Activated T-cell treated with anti-CD3 and anti-CD28 coated beads for 24 hours (primary cell): ENCODE data around the gene MLF2.

Source experiments
- DNase-seq: peaks from one replicate; pipeline ENCODE4 v3.0.0-alpha.2; 2020; ENCODE audit warnings: low read depth

MLF2 gene, protein sequence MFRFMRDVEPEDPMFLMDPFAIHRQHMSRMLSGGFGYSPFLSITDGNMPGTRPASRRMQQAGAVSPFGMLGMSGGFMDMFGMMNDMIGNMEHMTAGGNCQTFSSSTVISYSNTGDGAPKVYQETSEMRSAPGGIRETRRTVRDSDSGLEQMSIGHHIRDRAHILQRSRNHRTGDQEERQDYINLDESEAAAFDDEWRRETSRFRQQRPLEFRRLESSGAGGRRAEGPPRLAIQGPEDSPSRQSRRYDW

DNA sequence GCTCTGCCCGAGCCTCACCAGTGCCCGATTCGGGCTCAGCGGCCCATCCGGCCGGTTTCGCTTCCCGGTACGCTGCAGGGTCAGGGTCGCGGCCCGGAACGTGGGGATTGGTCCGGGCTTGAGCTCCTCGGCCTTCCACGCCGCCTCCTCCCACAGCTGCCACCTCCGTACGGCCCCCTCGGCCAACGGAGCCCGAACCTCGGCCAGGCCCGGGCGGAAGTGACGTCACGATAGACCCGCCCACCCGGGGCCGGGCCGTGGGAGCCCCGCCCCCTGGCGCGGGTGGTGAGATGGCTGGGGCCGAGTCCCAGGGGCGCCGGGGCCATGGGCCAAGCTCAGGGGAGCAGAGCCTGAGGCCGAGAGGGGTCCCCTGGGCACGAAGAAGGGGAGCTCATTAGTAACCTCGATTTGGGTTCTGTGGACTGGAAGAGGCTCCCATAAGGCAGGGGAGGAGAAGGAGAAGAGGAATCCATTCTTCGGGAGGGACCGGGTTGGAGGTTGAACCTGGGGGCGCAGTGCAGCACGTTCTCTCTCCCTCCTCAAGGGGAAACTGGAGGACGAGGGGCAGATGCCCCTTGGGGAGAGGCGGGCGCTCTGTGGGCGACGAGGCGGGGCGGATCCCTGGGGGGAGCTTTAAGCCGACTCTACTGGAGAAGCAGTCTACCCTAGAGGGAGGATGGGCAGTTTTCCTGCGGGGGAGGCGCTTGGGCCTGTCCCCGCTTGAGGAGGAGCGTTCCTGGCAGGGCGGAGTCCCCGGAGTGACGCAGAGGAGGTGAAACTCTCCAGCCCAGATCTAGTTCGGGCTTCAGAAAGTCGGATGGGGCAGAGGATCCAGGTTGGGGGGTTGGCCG lies at the start of gene MLF2:
TSS of gene MLF2 (minus strand) at position 221 of the 851 bp plus-strand sequence. CDS start 807 bp downstream, outside the sequence.
- DNase-seq: peak; percentile 97

DNA sequence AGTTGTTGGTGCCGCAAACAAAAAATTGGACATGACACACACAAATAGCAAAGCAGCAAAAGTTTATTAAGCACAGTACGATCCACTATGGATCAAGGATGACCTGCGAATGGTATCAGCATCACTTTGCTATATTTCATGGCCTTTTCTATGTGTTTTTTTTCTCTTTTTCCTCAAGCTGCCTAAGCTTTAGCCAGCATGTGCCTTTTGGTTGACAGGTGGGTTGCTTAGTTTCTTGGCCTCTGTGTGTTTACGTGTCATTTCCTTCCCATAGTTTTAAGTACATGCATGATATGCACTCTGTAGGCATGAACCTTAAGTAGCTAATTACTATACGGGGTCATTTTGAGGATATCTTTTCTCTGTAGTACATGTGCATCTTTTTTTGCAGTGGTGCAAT lies 46.2 kb upstream of the MLF2 start:
- DNase-seq: no peak

DNA sequence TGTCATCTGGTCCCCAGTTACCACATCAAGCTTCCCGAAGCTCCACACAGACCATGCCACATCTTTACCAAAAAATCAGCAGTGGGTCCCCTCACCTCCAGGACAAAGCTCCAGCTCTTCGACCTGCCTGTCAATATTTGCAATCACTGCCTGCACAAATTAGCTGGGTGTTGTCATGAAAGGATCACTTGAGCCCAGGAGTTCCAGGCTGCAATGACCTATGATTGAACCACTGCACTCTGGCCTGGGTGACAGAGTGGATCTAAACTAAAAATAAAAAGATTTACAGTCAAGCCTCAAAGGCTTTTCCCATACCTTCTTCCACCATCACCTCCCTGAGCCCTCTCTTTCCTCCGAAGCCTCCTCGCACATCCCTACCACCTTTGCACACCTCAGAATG lies 43.6 kb upstream of the MLF2 start:
- no peak for DNase-seq

DNA sequence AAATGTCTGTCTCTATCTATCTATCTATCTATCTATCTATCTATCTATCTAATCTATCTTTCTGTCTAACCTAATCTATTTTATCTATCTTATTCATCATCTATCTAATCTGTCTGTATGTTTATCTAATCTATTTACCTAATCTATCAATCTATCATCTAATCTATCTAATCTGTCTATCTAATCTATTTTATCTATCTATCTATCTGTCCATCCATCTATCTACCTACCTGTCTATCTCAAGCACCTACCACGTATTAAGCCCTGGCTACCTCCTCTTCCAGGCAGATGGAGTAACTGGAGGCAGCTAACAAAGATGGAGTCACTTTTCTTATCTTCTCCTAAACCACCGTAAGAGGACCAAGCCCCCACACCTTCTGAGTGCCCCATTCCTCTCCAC lies 42.1 kb upstream of the MLF2 start:
- DNase-seq: no peak

DNA sequence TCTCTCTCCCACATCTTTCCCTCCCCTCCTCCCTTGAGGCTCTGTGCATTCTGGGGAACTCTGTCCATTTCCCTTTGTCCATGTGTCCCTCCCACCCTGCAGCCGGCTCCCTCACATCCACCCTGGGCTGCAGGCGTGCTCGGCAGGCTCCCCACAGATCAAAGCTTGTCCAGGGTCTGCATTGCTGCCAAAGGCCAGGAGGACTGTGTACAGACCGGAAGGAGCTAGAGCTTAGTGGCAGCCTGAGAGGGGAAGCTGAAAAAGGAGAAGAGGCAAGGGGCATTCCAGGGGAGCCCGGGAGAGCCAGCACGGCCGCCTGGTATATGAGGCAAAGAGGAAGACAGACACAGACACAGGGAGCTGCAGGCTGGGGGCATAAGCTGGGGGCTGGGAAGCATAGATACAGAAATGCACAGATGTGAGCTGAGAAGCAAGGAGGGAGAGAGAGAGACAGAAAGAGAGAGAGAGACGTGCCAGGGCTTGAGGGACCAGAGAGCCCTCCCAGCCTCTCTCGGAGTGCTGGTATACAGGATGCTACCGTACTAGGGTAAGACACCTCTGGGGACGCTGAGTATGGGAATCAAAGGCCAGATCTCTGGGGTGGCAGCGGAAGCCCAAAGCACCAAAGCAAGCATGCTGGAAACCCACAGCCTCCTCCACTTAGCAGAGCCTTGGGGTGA lies 39.7 kb upstream of the MLF2 start:
- DNase-seq: no peak

DNA sequence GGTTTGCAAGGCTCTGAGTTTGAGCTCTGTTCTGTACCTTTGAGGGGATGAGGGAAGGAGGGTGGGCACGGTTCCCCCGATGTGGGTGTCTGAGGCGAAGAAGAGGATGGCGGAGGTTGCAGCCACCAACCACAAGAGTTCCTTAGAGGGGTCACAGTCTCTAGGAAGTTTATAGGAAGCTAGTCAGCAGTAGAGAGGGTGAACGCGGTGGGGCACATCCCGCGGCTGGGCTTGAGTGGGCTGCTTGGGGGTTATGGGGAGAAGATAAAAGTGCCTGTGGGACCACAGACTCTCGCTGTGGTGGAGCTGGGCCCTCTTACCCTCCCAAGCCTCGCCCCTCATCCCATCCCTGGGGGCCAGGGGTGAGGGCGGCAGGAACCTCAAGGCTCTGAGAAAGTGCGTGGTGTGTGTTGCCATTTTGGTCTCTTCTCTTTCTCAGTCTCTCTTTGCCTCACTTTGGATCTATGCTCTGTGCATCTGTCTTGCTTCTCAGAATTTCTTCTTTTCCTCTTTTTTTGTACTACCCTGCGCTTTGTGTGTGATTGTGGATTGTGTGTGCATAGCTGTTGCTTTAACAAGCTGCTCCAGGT lies 39.1 kb upstream of the MLF2 start:
- no peak for DNase-seq

DNA sequence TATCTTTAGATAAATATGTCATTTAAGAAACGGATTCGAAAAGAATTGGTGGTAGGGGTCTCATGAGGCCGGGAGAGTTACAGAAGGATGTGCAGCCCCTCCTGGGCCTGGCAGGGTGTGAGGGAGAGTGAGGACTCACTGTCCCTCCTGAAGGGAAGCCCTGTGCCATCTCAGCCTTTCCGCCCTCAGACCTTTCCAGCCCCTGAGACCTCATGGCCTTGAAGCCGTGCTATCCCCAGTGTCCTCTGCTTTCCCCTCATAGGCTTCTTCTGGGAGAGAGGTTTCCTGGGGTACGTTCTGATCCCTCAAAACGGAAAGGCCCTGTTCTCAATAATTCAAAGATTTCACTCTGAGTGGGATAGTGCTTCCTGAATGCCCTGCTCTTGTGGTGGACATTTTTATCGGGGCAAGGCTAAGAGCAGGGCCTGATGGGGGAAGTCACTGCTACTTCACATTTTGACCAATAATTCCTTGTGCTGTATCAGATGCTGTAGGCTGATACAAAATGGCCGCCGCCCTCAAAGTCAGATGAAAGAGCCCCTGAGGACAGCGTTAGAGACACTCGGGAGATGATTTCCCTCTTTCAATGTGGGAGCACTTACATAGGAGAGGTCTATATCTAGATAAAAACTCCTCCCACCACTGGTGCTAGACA lies 37.7 kb upstream of the MLF2 start:
- no peak for DNase-seq

DNA sequence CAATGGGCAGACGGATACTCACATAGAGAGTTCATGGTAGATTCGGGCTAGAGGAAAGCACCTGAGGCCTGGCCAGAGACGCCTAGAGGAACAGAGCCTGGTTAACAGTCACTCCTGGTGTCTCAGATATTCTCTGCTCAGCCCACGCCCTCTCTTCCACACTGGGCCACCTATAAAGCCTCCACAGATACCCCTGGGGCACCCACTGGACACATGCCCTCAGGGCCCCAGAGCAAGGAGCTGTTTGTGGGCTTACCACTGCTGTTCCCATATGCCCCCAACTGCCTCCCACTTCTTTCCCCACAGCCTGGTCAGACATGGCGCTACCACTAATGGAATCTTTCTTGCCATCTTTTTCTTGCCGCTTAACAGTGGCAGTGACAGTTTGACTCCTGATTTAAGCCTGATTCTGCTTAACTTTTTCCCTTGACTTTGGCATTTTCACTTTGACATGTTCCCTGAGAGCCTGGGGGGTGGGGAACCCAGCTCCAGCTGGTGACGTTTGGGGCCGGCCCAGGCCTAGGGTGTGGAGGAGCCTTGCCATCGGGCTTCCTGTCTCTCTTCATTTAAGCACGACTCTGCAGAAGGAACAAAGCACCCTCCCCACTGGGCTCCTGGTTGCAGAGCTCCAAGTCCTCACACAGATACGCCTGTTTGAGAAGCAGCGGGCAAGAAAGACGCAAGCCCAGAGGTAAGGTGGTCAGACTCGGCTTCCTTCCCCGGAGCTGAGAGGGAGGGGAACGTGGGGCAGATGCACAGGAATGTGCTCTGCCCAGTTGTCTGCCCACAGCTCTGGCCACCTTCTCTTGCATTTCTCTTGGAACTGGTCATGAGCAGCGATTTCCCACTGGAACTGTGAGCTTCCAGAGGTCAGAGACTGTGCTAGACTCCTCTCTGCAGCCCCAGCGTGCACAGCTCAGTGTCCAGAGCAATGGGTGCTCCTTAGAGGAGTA lies 36.3 kb upstream of the MLF2 start, which contains the start of gene CD4:
TSS of gene CD4 (plus strand) at position 557 of the 953 bp plus-strand sequence. CDS start 10,611 bp downstream, outside the sequence.
- peak; percentile 59 for DNase-seq

DNA sequence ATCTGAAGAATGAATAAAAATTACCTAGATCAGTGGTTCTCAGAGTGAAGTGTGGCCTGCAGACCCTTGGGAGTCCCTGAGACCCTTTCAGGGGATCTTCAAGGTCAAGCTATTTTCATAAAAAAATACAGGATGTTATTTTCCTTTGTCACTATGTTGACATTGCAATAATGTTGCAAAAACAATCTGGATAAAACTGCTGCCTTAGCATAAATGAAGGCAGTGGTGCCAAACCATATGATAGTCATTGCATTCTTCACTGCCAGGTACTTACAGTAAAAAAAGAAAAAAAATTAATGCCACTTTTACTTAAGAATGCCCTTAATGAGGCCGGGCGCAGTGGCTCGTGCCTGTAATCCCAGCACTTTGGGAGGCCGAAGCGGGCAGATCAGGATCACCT lies 34.4 kb upstream of the MLF2 start:
- no peak for DNase-seq

DNA sequence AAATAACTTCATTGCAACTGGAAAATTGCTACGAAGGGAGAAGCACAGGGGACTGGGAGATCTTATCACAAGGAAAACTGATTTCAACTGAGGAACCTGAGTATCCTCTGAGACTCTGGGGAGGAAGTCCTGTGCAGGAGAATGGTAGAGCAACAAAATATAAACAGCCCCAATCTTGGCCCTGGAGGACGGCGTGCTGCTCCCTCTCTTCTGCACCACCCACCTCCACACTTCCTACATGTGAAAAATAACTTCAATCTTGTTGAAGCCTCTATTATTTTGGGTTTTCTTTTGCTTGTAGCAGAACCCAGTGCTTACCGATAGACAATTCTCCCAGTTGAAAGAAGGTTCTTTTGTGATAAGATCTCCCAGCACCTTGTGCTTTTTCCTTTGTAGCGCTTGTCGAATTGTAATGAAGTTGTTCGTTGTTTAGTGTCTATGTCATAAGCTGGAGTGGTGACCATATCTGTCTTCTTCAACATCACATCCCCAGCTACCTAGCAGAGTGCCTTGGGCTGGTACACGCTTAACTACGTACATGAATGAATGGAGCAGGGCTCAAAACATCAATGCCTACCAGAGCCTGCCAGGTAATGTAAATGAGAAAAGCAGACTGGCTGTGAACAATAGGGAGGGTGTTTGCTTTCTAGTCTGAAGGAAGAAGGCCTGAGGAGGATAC lies 33.6 kb upstream of the MLF2 start:
- no peak for DNase-seq

DNA sequence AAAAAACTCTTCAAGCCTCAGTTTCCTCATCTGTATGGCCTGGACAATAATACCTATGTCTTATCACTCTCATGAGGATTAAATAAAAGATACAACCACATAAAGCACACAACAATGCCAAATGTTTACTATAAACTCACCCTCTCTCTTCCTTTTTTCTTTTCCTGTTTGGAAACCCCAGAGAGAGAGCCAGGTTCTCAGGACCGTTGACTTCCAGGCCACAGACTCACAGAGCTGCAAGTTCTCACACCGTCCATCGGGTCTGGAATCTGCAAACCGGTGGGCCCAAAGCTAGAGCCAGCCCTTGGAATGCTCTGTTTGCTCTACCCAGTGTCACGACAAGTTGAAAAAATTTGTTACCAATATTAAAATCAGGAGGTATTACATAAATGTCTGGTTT lies 31.8 kb upstream of the MLF2 start:
- DNase-seq: no peak

DNA sequence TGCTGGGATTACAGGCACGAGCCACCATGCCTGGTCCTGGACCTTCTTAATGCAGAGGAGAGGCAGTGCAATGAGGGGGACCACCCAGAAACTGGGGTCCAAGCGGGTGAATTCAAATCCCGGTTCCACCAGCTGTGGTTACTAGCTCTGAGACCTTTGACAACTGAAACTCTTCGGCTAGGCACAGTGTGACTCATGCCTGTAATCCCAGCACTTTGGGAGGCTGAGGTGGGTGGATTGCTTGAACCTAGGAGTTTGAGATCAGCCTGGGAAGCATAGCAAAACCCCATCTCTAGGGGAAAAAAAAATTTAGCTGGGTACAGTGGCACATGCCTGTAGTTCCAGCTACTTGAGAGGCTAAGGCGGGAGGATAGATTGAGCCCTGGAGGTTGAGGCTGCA lies 31.4 kb upstream of the MLF2 start:
- DNase-seq: no peak

DNA sequence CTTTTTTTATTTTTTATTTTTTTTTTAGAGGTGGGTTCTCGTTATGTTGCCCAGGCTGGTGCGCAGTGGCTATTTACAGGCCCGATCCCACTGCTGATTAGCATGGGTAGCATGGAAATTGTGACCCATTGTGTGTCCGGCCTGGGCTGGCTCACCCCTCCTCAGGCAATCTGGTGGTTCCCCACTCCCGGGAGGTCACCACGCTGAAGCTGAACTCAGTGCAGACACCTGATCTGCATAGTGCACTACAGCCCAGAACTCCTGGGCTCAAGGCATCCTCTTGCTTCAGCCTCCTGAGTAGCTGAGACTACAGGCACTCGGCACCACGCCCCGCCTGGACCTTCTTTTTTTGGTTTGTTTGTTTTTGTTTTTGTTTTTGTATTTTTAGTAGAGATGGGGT lies 30.9 kb upstream of the MLF2 start:
- DNase-seq: no peak

DNA sequence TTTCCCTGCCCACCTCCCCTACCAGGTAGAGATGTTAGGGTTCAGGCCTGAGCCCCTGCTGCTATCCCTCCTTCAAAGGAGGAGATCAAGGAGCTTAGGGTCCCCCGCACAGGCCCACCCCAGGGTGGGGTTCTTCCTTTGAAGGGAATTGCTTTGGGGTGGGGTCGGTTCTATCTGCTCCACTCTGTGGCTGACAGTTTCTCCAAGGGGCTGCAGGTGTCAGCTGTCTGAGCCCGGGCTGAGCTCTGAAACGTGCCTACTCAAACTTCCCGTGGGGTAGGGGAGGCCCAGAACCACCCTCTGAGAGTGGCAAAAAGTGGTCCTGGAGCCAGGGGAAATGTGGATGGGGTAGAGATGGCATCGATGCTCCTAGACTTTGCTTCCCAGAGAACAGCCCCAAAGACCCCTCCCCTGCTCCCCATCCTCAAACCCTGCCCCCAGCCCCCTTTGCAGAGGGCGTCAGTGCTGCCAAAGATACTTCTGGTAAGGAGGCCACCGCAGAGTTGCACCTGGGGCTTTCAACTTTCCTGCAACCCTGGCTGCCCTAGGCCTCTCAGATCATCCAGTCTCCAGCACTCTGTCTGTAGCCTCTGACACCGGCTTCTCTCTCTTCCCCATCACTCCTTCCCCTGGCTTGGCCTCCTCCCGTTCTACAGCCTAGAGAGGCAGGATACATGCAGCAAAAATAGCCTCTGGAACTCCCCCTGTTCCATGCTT lies 30.1 kb upstream of the MLF2 start:
- DNase-seq: no peak

DNA sequence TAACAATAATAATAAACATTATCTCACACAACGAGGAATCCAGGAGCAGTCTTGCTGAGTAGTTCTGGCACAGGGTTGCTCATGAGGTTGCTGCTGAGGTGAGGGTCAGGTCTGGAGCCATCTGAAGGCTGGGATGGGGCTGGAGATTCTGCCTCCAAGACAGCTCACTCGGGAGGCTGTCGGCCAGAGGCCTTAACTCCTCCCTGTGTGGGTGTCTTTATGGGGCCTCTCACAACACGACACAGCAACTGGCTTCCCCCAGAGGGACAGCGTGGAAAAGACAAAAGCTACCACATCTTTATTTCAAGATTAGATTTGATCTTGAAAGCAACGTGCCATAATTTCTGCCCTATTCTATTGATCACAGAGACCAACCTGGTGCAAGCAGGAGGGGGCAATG lies 29.2 kb upstream of the MLF2 start:
- DNase-seq: no peak

DNA sequence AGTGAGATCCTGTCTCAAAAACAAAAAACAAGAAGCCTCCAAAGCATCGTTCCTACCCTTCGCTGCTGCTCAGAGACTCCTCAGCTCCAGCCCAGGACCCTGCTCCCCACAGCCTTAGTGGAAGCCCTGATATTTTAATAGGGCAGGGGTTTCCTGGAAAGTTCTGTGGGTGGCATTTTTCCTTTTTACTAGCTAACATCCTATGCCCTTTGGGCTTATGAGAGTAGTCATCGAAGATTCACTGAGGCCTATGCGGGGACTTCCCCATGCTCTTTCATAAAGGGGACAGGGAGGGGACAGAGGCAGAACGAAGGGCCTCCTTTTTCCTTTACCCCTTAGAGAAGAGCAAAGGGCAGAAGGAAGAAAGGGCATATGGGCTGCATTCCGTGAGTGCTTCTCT lies 27.6 kb upstream of the MLF2 start:
- DNase-seq: no peak

DNA sequence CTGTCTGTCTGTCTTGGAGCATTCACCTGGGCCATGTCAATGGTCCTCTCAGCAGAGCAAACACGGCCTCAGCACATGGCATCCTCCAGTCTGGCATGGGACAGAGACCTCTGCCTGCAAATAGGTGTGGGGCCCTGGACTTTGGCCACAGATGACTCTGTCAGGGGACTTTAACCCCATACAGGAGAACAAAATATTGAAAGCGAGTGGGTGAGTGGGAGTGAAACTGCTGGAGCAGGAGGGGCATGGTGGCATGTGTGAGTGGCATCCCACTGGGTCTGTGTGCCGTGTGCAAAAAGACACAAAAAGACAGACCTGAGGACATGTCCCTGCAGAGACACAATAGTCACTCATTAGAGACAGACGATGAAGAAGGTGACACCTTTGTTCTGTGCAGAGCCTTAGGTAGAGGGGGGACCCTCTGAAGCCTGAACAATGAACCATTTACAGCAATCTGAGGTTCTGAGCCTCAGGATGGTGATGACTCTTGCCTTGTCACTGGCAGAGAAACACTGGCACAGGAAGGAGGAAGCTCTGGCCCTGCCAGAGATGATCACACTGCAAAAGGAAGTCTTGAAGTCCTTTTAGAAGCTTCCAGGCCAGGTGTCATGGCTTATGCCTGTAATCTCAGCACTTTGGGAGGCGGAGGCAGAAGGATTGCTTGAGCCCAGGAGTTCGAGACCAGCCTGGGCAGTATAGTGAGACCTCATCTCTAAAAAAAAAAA lies 26.9 kb upstream of the MLF2 start:
- no peak for DNase-seq

DNA sequence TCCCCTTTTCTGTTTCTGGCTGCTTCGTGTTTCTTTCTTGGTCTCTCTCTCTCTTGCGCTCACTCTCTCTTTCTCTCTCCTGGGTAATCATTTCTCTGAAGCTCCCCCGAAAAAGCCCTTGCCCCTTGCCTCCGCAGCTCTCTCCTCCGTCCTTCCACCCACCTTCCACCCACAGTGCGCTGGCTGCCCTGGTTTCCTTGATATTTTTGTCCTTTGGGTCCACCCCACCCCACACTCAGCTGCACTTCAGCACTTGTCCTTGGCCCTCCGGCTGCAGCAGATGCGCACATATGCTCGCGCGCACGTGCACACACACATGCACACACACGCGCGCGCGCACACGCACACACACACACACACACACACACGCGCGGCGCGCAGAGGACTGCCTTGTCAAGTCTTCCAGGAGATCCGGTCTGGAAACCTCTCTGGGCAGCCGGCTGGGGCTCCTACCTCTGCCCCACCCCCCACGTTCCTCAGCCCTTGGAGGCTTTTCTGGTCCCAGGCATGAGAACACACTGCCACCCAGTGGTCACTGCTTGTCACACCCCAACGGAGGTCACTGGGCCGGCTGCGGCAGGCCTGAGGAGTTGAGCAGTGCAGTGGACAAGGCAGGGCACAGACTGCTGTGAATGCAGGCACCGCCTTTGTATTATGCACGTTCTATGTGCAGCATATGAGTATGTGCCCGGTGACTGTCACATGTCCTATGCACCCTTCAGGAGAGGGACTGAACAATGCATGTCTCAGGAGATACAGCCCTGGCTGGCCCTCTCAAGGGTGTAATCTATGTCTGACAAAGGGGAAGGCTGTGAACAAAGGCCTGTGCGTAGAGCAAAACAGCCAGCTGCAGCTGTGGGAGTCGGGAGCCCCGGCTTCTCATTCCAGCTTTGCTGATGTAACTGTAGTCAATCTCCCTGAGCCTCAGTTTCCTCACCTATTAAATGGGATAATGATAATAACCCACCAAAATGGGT lies 25.9 kb upstream of the MLF2 start:
- peak; percentile 84 for DNase-seq
